ENCODE data around the gene EID3. TPM values are rescaled to one million over a fixed set of nuclear protein-coding genes. Genes with fewer than 3 reads are reported as not detected.

The EID3 gene
- total and polyA plus RNA-seq, 2 of the 8 experiments (the other 6 are each of a cell fraction or from before 2014, with no cell fraction given) = 1.2 to 2.8 TPM

- no peak for TF ChIP-seq CHD7 (IDR thresholded peaks at IDR 0.05; ENCODE audit: insufficient replicate concordance, low read length)
- no peak for TF ChIP-seq EGR1 (IDR thresholded peaks at IDR 0.05; ENCODE audit: borderline replicate concordance, low read depth, low read length)
- no peak for TF ChIP-seq NANOG (IDR thresholded peaks at IDR 0.05; ENCODE audit: insufficient read depth, low read depth, low read length, poor library complexity, severe bottlenecking)
Measured at GRCh38 chr12:104282109-104282508, 21.4 kb upstream of the EID3 start (continued).
